Trophoblast cell (in vitro differentiated cells and primary cell): ENCODE measurements around the gene C12orf54. TPM values are rescaled to one million over a fixed set of nuclear protein-coding genes. Genes with fewer than 3 reads are reported as not detected.
"Not testable (repeated sequence)": the region's sequence is repeated elsewhere in the genome, so short reads cannot be mapped to it uniquely, and the experiment has no call there.

Experiments used
- DNase-seq, 2 donors: peaks; one replicate each; pipeline ENCODE4 v3.0.0-alpha.2; 2016
- H2AFZ ChIP-seq: 2 replicates; pipeline ENCODE4 v1.6.1; 2013; ENCODE audit warnings: low read length, moderate library complexity, mild to moderate bottlenecking; ENCODE audit not compliant: insufficient read depth, poor library complexity
- H2AK5ac ChIP-seq: 2 replicates; pipeline ENCODE4 v1.6.1; 2013; ENCODE audit warnings: mild to moderate bottlenecking, low read length
- H2BK120ac ChIP-seq: 2 replicates; pipeline ENCODE4 v1.6.1; 2013; ENCODE audit warnings: low read length, mild to moderate bottlenecking, moderate library complexity; ENCODE audit not compliant: insufficient read depth, poor library complexity
- H2BK12ac ChIP-seq: 2 replicates; pipeline ENCODE4 v1.6.1; 2013; ENCODE audit warnings: mild to moderate bottlenecking, low read length, moderate library complexity
- H2BK5ac ChIP-seq: 2 replicates; pipeline ENCODE4 v1.6.1; 2013; ENCODE audit warnings: low read length, low read depth, moderate library complexity, mild to moderate bottlenecking; ENCODE audit not compliant: poor library complexity
- H3K14ac ChIP-seq: 2 replicates; pipeline ENCODE4 v1.6.1; 2013; ENCODE audit warnings: mild to moderate bottlenecking, low read length
- H3K18ac ChIP-seq: 2 replicates; pipeline ENCODE4 v1.6.1; 2013; ENCODE audit warnings: mild to moderate bottlenecking, low read length
- H3K23ac ChIP-seq: 2 replicates; pipeline ENCODE4 v1.6.1; 2013; ENCODE audit warnings: low read length
- H3K27ac ChIP-seq: 2 replicates; pipeline ENCODE4 v1.5.1; 2013; ENCODE audit warnings: low read depth, mild to moderate bottlenecking, inconsistent platforms, low read length, moderate library complexity
- H3K27me3 ChIP-seq: 2 replicates; pipeline ENCODE4 v1.6.1; 2013; ENCODE audit warnings: inconsistent platforms, mild to moderate bottlenecking, low read length, moderate library complexity; ENCODE audit not compliant: insufficient read depth
- H3K36me3 ChIP-seq, 2 experiments: 1 replicate in 1 of 2; 2 replicates in 1 of 2; pipeline ENCODE4 v1.6.1; 2013; ENCODE audit warnings: low read length in 2 of 2, mild to moderate bottlenecking in 2 of 2, moderate library complexity in 1 of 2; ENCODE audit not compliant: insufficient read depth in 2 of 2, control insufficient read depth in 1 of 2
- H3K4ac ChIP-seq: 2 replicates; pipeline ENCODE4 v1.6.1; 2013; ENCODE audit warnings: low read depth, mild to moderate bottlenecking, low read length, moderate library complexity
- H3K4me1 ChIP-seq, 2 experiments: 1 replicate in 1 of 2; 2 replicates in 1 of 2; pipeline ENCODE4 v1.6.1; 2013; ENCODE audit warnings: low read length in 2 of 2, mild to moderate bottlenecking in 2 of 2, moderate library complexity in 1 of 2; ENCODE audit not compliant: insufficient read depth in 2 of 2, control insufficient read depth in 1 of 2
- H3K4me2 ChIP-seq: 2 replicates; pipeline ENCODE4 v1.6.1; 2013; ENCODE audit warnings: inconsistent platforms, mild to moderate bottlenecking, low read length, moderate library complexity
- H3K4me3 ChIP-seq: 2 replicates; pipeline ENCODE4 v1.5.1; 2013; ENCODE audit warnings: mild to moderate bottlenecking, low read depth, low read length, inconsistent platforms
- H3K79me1 ChIP-seq: one replicate; pipeline ENCODE4 v1.6.1; 2013; ENCODE audit warnings: low read length
- H3K79me2 ChIP-seq: 2 replicates; pipeline ENCODE4 v1.6.1; 2013; ENCODE audit warnings: low read length, mild to moderate bottlenecking; ENCODE audit not compliant: control insufficient read depth, insufficient read depth, poor library complexity
- H3K9ac ChIP-seq: 2 replicates; pipeline ENCODE4 v1.6.1; 2013; ENCODE audit warnings: mild to moderate bottlenecking, low read length
- H3K9me3 ChIP-seq: 2 replicates; pipeline ENCODE4 v1.6.1; 2013; ENCODE audit warnings: low read depth, mild to moderate bottlenecking, control low read depth, inconsistent platforms, low read length; ENCODE audit not compliant: insufficient read depth
- H4K12ac ChIP-seq: 2 replicates; pipeline ENCODE4 v1.6.1; 2013; ENCODE audit warnings: low read depth, mild to moderate bottlenecking, low read length, moderate library complexity
- H4K8ac ChIP-seq: 2 replicates; pipeline ENCODE4 v1.6.1; 2013; ENCODE audit warnings: low read depth, mild to moderate bottlenecking, low read length, moderate library complexity
- H4K91ac ChIP-seq: one replicate; pipeline ENCODE4 v1.6.1; 2013; ENCODE audit warnings: low read depth, mild to moderate bottlenecking, low read length, moderate library complexity
- WGBS: extraction: QIAGEN DNeasy Blood & Tissue Kit; methylation state at CpG from one replicate; pipeline ENCODE4 v1.1.7; 2013; ENCODE audit warnings: missing lambda C conversion rate; ENCODE audit not compliant: insufficient read length, insufficient coverage; ENCODE audit errors: extremely low coverage; 5-methylcytosine and 5-hydroxymethylcytosine counted together
- polyA plus RNA-seq: library from polyadenylated mRNA; stranded (reverse); fragments of 200-250 nt; gene quantifications from 2 replicates; pipeline ENCODE4 v1.2.3, GENCODE V29; 2013

C12orf54 gene
- polyA plus RNA-seq: 0.25 and 0.38 TPM in 2 replicates

DNA sequence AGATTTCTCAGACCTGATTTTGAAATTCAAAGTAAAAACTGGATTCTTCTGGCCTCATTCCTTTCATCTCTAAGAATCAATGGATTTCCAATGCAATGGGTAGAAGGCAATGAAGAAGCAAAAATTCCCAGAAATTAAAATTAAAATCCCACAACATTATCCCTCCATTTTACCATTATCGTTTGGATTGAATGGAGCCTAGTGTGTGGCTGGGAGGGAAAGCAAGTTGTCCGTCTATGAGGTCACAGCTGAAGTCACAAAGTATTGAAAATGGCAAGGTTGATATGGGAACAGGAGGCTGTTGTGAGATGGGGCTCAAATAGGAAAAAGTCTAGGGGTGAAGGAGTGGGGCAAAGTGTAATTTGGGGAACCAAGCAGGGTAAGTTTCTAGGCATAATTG is at the start of gene C12orf54:
Gene C12orf54, plus strand, starts transcription at position 301 of the 400 bp plus-strand sequence. CDS start 799 bp downstream, outside the sequence.
- no peak within 1 kb of the TSS for H2AFZ ChIP-seq
- H3K4me2 ChIP-seq: no peak within 1 kb of the TSS
- H3K79me1 ChIP-seq: no peaks in the 10 kb centered on the region
- no peak within 1 kb of the TSS for H3K4ac ChIP-seq
- no peak within 1 kb of the TSS for H3K18ac ChIP-seq
- no peaks in the 10 kb centered on the region for H3K4me1 ChIP-seq
- H3K9ac ChIP-seq: no peak within 1 kb of the TSS
- no peaks in the 10 kb centered on the region for H3K27me3 ChIP-seq
- WGBS: no CpG with 5 or more reads among the region's 2 CpGs
- H3K23ac ChIP-seq: no peak within 1 kb of the TSS
- no peak within 1 kb of the TSS for H3K4me3 ChIP-seq
- H2BK120ac ChIP-seq: no peak within 1 kb of the TSS
- H3K36me3 ChIP-seq: no peaks in the 10 kb centered on the region
- DNase-seq: no peak
- H2BK5ac ChIP-seq: no peak within 1 kb of the TSS
- no peak within 1 kb of the TSS for H4K8ac ChIP-seq
- H4K91ac ChIP-seq: no peak within 1 kb of the TSS
- no peak within 1 kb of the TSS for H2AK5ac ChIP-seq
- no peaks in the 10 kb centered on the region for H3K79me2 ChIP-seq
- no peak within 1 kb of the TSS for H2BK12ac ChIP-seq
- no peak within 1 kb of the TSS for H3K27ac ChIP-seq
- peaks cover 8% of the 10 kb centered on the region for H3K9me3 ChIP-seq
- no peak within 1 kb of the TSS for H4K12ac ChIP-seq
- no peak within 1 kb of the TSS for H3K14ac ChIP-seq

DNA sequence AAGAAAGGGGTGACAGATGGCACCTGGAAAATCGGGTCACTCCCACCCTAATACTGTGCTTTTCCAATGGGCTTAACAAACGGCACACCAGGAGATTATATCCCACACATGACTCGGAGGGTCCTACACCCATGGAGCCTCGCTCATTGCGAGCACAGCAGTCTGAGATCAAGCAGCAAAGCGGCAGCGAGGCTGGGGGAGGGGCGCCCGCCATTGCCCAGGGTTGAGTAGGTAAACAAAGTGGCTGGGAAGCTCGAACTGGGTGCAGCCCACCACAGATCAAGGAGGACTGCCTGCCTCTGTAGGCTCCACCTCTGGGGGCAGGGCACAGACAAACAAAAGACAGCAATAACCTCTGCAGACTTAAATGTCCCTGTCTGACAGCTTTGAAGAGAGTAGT is 48.3 kb upstream of the C12orf54 start:
- H3K27me3 ChIP-seq, H3K18ac ChIP-seq, H3K23ac ChIP-seq, H3K27ac ChIP-seq, H3K79me1 ChIP-seq, H2BK120ac ChIP-seq, H4K8ac ChIP-seq, H3K9me3 ChIP-seq, H4K91ac ChIP-seq, DNase-seq, H3K14ac ChIP-seq, H3K9ac ChIP-seq, H3K36me3 ChIP-seq, H3K4me1 ChIP-seq, H4K12ac ChIP-seq, H3K4me3 ChIP-seq, H2AK5ac ChIP-seq, H3K79me2 ChIP-seq, H2AFZ ChIP-seq, H3K4ac ChIP-seq, H2BK5ac ChIP-seq, H3K4me2 ChIP-seq, H2BK12ac ChIP-seq: not testable (repeated sequence)
- no CpG with 5 or more reads among the region's 10 CpGs for WGBS

DNA sequence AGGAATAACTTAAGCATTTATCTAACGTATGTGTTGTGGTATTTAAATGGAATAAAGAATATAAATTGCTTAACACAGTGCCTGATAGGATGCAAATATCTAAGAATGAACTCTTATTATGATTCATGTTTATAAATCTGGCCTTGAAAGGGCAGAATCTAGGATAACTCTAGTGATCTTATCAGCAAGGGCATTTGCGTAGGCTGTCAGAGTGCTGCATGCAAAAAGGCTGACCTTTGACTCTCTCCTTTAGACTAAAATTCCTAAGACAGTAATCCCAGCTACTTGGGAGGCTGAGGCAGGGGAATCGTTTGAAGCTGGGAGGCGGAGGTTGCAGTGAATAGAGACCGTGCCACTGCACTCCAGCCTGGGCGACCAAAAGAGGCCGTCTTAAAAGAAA is 41.2 kb upstream of the C12orf54 start:
- no peaks in the 10 kb centered on the region for H3K36me3 ChIP-seq
- no peak overlapping the region for H3K4me3 ChIP-seq
- H3K27me3 ChIP-seq: no peaks in the 10 kb centered on the region
- peak in 1 of 2 donors; percentile 45 for DNase-seq
- no peak overlapping the region for H2AFZ ChIP-seq
- WGBS: no CpG with 5 or more reads among the region's 7 CpGs
- H3K27ac ChIP-seq: no peak overlapping the region
- H3K4ac ChIP-seq: no peak overlapping the region
- H3K4me1 ChIP-seq: peaks cover 1 to 8% of the 10 kb centered on the region in 2 experiments
- no peak overlapping the region for H3K14ac ChIP-seq
- H2BK5ac ChIP-seq: no peak overlapping the region
- H3K79me2 ChIP-seq: no peaks in the 10 kb centered on the region
- no peak overlapping the region for H4K12ac ChIP-seq
- no peak overlapping the region for H2AK5ac ChIP-seq
- no peak overlapping the region for H3K18ac ChIP-seq
- no peaks in the 10 kb centered on the region for H3K9me3 ChIP-seq
- no peak overlapping the region for H4K91ac ChIP-seq
- H2BK12ac ChIP-seq: no peak overlapping the region
- H3K9ac ChIP-seq: no peak overlapping the region
- H3K4me2 ChIP-seq: no peak overlapping the region
- H3K79me1 ChIP-seq: peaks cover 3% of the 10 kb centered on the region
- no peak overlapping the region for H3K23ac ChIP-seq
- H4K8ac ChIP-seq: no peak overlapping the region
- no peak overlapping the region for H2BK120ac ChIP-seq

DNA sequence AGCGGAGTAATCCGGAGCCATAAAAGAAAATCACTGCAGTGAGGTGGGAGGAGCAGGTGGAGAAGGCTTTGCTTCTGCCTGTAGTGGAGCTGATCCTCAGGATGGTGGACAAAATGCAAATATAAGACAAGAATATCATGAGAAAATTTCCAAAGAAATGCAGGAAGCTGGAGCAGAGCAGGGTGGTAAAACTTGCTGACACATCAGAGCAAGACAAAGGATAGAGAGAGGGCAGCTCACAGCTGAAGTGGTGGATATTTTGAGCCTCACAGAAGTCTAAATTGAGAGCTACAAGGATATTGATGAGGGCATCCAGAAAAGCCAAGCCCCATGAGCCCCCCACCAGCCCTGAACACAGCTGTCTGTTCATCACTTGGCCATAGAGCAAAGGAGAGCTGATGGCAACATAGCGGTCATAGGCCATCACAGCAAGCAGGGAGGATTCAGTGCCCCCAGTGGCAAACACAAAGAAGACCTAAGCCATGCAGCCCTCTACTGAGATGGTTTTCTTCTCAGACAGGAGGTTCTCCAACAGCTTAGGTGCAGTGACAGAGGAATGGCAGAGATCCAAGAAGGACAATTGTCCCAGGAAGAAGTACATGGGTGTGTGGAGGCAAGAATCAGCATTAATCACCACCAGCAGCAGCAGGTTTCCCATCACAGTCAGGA is 40.0 kb upstream of the C12orf54 start:
- Histone ChIP-seq H4K91ac (no peak overlapping the region), H2AK5ac (no peak overlapping the region), H3K4me3 (no peak overlapping the region), H4K8ac (no peak overlapping the region), H3K79me1 (peaks cover 4% of the 10 kb centered on the region), H3K9ac (no peak overlapping the region), H3K4me2 (no peak overlapping the region), H3K79me2 (no peaks in the 10 kb centered on the region), H2BK120ac (no peak overlapping the region), H3K27ac (no peak overlapping the region), H3K18ac (no peak overlapping the region), H2BK12ac (no peak overlapping the region), H3K4me1 (peaks cover 1 to 8% of the 10 kb centered on the region in 2 experiments), H3K9me3 (no peaks in the 10 kb centered on the region), H3K4ac (no peak overlapping the region), H3K27me3 (no peaks in the 10 kb centered on the region), H4K12ac (no peak overlapping the region), H2BK5ac (no peak overlapping the region), H2AFZ (no peak overlapping the region), H3K36me3 (no peaks in the 10 kb centered on the region), H3K14ac (no peak overlapping the region), H3K23ac (no peak overlapping the region)
- WGBS: no CpG with 5 or more reads among the region's 3 CpGs
- no peak for DNase-seq
